HG03442 (cell line): ENCODE results near the gene AAGAB.
"Not testable (repeated sequence)": the region's sequence is repeated elsewhere in the genome, so short reads cannot be mapped to it uniquely, and the experiment has no call there.

Source experiments
- ATAC-seq: cut with Tn5 transposase; IDR thresholded peaks from one replicate; pipeline ENCODE4 v1.9.1; 2021; ENCODE audit warnings: mild to moderate bottlenecking, moderate library complexity; ENCODE audit not compliant: unreplicated experiment

Gene AAGAB

DNA sequence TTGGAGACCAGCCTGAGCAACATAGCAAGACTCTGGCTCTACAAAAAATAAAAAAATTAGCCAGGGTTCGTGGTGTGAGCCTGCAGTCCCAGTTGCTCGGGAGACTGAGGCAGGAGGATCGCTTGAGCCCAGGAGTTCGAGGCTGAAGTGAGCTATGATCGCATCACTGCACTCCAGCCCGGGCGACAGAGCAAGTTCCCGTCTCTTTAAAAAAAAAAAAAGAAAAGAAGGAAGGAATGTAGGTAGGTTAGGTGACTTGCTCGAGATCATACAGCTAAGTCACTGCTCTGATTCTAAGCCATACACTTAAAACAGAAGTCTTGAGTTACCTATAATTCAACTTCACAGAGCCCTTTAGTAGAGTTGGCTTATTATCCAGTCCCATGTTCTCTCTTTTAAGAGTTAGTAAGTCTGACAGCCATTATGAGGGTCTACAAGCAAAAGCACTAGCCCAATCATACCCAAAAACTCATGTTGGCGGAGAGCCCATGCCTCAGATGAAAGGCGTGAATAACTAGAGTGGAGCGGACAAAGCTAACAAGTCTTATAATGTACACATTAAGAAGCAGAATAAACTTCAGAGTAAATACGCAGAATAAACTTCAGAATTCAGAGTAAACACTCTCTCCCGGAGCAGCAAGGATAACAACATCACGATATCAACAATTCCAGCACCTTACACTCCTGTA lies 768 bp downstream of the AAGAB start:
- no peak for ATAC-seq

- no peak for ATAC-seq
Observed at GRCh38 chr15:67253101-67253500, 1.4 kb downstream of the AAGAB start.

GRCh38 chr15:67251318-67251717 lies 3.1 kb downstream of the AAGAB start:
- ATAC-seq: no peak

DNA sequence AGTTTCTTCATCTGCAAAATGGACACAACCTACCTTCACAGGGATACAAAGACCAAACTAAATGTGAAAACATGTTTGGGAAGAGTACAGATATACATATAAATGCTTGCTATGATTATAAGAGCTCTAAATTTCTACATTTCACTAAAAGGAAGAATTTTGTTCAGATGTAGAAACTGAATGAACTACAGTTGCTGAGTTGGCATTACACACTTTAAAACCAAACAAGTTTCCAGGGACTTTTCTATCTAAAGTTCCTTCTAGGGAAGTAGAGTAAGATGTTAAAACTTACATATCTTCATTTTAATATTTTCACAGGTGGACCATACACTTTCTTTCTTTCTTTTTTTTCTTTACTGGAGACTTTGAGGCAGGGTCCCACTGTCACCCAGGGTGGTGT lies 4.6 kb downstream of the AAGAB start:
- no peak for ATAC-seq

GRCh38 chr15:67248011-67248505 lies 6.4 kb downstream of the AAGAB start:
- ATAC-seq: no peak

- not testable (repeated sequence) for ATAC-seq
Observed at GRCh38 chr15:67246606-67247005, 7.9 kb downstream of the AAGAB start.

GRCh38 chr15:67244971-67245478 lies 9.4 kb downstream of the AAGAB start:
- no peak for ATAC-seq

DNA sequence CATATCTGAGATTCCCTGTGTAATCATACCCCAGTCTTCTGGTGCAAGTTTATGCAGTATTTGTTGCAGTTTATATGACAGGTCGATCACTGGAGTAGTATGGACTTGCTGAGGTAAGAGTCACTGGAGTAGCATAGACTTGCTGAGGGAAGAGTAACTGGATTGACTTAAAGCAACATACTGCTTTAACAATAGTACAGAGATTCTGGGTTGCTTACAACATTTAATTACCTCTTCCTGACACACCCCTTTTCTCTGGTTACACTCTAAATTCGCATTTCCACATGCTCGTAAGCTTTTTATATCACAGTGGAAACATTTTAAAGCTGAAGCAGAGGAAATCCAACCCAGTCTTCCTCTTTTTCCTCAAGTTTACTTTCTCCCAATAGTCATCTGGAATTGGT lies 11.8 kb downstream of the AAGAB start:
- no peak for ATAC-seq

- peak; percentile 68 for ATAC-seq
Observed at GRCh38 chr15:67241132-67241855, 13.2 kb downstream of the AAGAB start.

GRCh38 chr15:67240235-67241131 lies 14.0 kb downstream of the AAGAB start:
- ATAC-seq: no peak

DNA sequence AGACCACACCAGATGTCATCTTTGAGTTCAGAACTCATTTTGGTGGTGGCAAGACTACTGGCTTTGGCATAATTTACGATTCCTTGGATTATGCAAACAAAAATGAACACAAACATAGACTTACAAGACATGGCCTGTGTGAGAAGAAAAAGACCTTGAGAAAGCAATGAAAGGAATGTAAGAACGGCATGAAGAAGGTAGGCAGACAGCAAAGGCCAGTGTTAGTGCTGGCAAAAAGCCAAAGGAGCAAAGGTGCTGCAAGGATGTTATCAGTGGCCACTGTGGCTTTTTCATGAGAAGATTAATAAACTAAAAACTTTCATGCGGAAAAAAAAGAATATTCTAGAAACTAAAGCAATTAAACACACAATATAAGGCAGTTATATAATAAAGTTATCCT lies 21.9 kb downstream of the AAGAB start:
- no peak for ATAC-seq

- no peak for ATAC-seq
Observed at GRCh38 chr15:67230504-67230903, 24.0 kb downstream of the AAGAB start.

GRCh38 chr15:67228286-67228685 lies 26.2 kb downstream of the AAGAB start:
- ATAC-seq: no peak

GRCh38 chr15:67227846-67228245 lies 26.6 kb downstream of the AAGAB start:
- ATAC-seq: no peak

- no peak for ATAC-seq
Observed at GRCh38 chr15:67227431-67227830, 27.0 kb downstream of the AAGAB start.

GRCh38 chr15:67225336-67225735 lies 29.1 kb downstream of the AAGAB start:
- no peak for ATAC-seq

DNA sequence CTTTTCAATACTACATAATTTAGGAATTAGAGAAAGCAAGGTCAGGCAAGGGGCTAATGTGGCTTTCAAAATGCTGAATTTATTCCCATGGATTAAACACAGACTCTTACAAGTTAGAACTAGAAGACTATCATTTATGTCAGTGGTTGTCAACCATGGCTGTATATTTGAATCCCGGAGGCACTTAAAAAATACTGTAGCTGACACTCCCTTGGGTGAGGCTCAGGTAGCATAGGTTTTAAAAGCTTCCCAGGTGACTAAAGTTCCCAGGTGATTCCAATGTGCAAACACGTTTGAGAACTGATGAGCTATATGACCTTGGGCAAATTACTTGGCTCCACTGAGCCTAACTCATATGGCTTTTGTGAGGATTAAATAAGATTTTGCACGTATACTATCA lies 29.6 kb downstream of the AAGAB start:
- ATAC-seq: no peak

- ATAC-seq: no peak
Observed at GRCh38 chr15:67219288-67219687, 35.2 kb downstream of the AAGAB start.

DNA sequence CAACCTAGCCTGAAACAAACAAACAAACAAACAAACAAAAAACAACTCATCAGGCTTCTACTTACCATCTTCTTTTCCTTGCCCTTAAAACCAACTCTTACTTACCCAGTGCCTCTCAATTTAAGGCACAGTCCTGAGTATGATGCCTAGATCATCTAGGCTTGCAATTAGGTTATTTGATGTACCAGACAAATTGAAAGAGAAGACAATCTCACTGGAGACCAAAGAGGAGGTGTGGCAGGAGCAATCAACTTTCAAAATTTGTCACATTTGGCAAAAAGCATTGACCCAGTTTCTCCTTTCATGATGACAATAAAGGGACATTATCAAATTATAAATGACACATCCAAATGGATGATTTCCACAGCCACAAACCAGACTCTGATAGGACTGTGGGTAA lies 36.0 kb downstream of the AAGAB start:
- no peak for ATAC-seq

- ATAC-seq: no peak
Observed at GRCh38 chr15:67216859-67217258, 37.6 kb downstream of the AAGAB start.

- no peak for ATAC-seq
Observed at GRCh38 chr15:67215102-67215501, 39.4 kb downstream of the AAGAB start.
